Skin epidermis (tissue), 12 donors: ENCODE results near the gene NFATC1.

Source experiments
- H3K27ac ChIP-seq, 21 experiments: fragments of 200-600 bp; sonication (generic) in 11 of 21; one replicate each; pipeline ENCODE4 v1.5.0; 2020; ENCODE audit warnings: mild to moderate bottlenecking in 3 of 21, inconsistent platforms in 2 of 21, moderate library complexity in 2 of 21
- H3K4me3 ChIP-seq, 7 experiments: fragments of 200-600 bp; sonication (generic) in 2 of 7; one replicate each; pipeline ENCODE4 v1.5.0; 2020; ENCODE audit warnings: inconsistent platforms in 2 of 7, mild to moderate bottlenecking in 2 of 7, moderate library complexity in 1 of 7

Gene NFATC1

GRCh38 chr18:79533146-79533545, 137.4 kb downstream of the NFATC1 start:
- no peak overlapping the region for H3K27ac ChIP-seq
- no peak overlapping the region for H3K4me3 ChIP-seq

DNA sequence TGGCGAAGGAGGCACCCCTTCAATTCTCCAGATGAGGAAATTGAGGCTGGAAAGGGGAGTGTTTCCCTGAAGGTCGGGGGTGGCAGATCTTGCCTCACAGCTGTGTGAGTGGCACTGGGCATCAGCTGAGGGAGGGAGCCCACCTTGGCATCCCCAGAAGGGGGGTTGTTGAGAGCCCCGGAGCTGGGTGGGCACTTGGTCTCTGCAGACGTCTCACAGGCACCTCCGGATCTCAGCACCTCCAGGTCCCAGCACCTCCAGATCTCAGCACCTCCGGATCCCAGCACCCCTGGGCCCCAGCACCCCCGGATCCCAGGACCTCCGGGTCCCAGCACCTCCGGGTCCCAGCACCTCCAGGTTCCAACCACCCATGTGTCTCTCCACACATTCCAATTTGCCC, 137.9 kb downstream of the NFATC1 start:
- no peak overlapping the region for H3K27ac ChIP-seq

DNA sequence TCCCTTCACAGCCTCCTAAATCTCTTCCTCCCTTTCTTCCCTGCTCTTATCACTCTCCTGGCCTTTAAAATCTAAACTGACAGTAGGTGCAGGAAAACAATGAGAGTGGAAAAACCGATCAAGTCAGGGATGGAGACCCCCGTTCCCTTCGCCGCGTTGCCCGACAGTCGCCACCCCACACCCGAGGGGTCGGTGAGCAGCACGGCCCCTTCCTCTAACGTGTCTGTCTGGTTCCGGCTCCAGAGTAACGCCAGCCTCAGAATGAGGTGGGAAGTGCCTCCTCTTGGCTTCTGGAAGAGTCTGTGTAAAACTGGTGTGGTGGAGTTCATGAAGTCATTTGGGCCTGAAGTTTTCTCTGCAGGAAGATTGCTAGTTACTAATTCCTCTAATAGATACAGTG, 138.6 kb downstream of the NFATC1 start:
- Histone ChIP-seq H3K27ac (no peak overlapping the region), H3K4me3 (no peak overlapping the region)

More for the DNA sequence above, 137.9 kb downstream of the NFATC1 start:
- H3K4me3 ChIP-seq: no peak overlapping the region

- no peak overlapping the region for H3K4me3 ChIP-seq
Observed at GRCh38 chr18:79537758-79538157, 142.0 kb downstream of the NFATC1 start.

GRCh38 chr18:79538635-79539034, 142.9 kb downstream of the NFATC1 start:
- Histone ChIP-seq H3K27ac (no peak overlapping the region), H3K4me3 (no peak overlapping the region)

More at GRCh38 chr18:79537758-79538157, 142.0 kb downstream of the NFATC1 start:
- H3K27ac ChIP-seq: no peak overlapping the region

GRCh38 chr18:79540161-79540903, 144.6 kb downstream of the NFATC1 start:
- no peak overlapping the region for H3K4me3 ChIP-seq
- peak overlapping the region in 18 of 21 experiments; percentile 9 to 78 (median 66) for H3K27ac ChIP-seq

GRCh38 chr18:79540904-79541282, 145.2 kb downstream of the NFATC1 start:
- Histone ChIP-seq H3K27ac (peak overlapping the region in 16 of 21 experiments; percentile 9 to 78 (median 66)), H3K4me3 (no peak overlapping the region)

DNA sequence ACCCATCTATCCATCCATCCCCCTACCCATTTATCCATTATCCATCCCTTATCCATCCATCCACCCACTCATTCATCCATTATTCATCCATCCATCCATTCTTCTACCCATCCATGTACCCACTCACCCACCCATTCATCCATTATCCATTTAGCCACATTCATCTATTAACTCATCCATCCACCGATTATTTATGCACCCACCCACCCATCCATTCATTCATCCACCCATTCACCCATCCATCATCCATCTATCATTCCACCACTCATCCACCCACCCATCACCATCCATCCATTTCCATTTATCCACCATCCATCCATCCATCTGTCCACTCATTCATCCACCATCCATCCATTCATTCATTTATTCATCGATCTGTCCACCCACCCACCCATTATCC, 146.5 kb downstream of the NFATC1 start:
- H3K4me3 ChIP-seq: no peak overlapping the region
- no peak overlapping the region for H3K27ac ChIP-seq

DNA sequence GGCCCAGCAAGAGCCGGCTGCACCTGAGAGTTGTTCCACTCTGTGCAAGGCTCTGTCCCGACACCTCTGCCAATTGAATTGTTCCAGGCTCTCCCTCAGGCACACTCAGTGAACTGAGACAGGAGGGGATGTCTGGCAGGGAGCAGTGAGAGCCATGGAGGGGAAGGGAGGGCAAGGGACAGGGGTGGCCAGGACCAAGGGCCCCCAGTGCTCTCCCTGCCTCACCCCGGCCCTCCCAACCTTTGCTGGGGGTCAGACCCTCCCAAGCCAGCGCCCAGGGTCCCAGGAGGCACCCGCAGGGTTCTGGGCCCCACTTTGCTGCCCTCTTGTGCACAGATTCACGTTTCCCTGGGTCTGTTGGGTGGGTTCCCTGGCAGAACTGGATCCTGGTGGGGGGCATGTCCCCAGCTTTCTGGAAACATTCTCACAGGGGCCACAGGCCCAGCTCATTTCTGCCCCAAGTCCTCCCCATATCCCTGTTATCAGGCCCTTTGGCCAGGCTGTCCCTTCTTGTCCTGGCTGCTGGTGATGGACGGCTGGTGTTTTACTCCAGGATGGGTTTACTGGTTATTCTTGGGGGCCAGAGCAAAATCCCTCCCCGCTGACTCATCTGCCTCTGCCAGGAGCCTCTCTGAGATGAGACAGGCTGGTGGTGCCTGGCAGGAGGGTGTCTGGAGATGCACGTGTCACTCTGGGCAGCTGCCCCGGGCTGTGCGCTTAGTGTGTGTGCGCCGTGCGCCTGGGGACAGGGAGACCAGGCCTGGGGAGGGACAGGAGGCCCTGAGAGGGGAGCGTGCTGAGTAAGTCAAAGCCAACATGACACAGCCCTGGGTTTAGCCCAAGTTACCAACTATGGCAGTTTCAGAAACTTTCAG, 147.4 kb downstream of the NFATC1 start:
- Histone ChIP-seq H3K4me3 (no peak overlapping the region), H3K27ac (no peak overlapping the region)

DNA sequence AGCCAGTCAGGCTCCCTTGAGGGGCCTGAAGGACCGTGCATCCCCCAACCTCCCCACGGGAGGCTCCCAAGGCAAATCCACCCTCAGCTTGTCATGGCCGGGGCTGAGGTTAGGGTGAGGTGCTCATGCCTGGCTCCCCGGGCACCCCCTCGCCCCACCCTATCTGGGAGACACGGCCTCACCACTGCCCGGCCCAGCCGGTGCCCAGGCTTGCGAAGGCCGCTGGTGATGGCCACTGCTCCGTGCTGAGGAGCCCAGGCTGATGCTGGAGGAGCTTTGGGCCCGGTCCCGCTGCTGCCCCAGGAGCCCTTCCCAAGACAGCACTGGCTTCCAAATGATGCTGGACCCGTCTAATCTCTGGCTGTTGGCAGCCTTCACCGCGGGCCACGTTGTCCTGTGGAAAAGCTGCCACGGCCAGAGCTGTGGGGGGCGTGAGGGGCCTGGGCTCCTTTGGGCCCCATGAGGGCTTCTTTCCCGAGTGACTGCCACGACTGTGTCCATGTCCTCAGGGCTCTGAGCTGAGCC, 148.2 kb downstream of the NFATC1 start:
- H3K4me3 ChIP-seq: no peak overlapping the region
- no peak overlapping the region for H3K27ac ChIP-seq

DNA sequence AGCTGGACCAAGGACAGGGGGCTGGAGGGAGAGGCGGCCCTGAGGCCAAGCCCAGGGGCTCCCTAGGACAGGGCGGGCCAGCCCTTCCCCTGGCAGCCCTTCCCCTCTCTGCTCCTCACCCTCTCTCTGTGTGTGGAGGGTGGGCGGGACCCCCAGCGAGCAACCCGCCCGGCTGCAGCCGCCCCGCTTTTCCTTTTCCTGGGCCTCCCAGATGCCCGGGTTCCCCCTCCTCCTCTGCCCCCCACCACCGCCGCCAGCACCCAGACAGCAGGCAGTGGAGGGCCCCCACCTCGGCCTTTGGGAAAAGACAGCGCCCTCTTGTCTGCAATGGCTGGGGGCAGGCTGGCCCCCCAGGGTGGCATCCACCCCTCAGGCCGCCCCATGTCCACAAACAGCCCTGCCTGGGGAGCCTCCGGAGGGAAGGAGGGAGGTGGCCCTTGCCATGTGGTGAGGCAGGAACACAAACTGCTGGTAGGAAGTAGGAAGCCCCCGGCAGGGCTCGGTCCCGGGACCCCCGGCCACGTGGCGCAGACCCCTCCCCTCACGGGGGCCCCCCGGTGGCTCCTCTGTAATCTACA, 148.7 kb downstream of the NFATC1 start:
- Histone ChIP-seq H3K27ac (no peak overlapping the region), H3K4me3 (no peak overlapping the region)

DNA sequence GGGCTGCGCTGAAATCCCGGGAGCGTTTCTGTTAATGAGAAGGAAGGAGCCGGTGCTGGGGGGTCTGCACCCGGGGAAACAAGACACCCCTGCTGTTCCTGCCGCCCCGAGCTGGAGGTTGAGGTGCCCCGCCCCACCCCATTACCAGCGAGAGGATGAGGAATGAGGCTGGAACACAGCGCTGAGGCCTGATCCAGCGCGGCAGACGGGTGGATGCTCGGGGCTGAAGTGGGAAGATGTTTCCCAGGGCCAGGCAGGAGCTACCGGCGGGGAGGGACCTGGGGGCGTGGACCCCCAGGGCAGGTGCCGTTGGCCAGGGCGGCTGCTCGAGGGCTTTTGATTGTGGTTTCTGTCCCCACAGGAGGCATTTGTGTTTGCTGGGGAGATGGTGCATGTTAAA, 149.5 kb downstream of the NFATC1 start:
- Histone ChIP-seq H3K27ac (no peak overlapping the region), H3K4me3 (no peak overlapping the region)

DNA sequence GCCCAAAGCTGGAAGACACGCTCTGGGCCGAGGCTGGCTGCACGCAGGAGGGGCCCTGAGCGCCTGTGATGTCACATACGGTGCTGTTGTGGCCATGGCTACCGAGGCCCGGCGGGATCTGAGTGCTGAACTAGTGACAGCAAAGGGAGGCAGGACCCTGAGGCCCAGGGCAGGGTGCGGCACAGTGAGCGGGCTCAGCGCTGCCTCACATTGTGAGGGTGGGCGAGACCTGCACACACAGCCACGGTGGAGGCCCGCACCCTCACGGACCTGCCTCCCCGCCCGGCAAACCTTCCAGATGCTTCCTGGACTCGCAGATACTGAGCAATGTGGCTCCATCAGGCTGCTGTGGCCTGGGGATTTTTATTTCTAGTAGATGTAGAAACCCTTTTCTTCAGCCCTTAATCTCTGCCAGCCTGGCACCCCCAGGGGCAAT, 150.0 kb downstream of the NFATC1 start:
- Histone ChIP-seq H3K4me3 (no peak overlapping the region), H3K27ac (no peak overlapping the region)

GRCh38 chr18:79546781-79547272, 151.1 kb downstream of the NFATC1 start:
- Histone ChIP-seq H3K27ac (peak overlapping the region in 1 of 21 experiments; percentile 16), H3K4me3 (no peak overlapping the region)

DNA sequence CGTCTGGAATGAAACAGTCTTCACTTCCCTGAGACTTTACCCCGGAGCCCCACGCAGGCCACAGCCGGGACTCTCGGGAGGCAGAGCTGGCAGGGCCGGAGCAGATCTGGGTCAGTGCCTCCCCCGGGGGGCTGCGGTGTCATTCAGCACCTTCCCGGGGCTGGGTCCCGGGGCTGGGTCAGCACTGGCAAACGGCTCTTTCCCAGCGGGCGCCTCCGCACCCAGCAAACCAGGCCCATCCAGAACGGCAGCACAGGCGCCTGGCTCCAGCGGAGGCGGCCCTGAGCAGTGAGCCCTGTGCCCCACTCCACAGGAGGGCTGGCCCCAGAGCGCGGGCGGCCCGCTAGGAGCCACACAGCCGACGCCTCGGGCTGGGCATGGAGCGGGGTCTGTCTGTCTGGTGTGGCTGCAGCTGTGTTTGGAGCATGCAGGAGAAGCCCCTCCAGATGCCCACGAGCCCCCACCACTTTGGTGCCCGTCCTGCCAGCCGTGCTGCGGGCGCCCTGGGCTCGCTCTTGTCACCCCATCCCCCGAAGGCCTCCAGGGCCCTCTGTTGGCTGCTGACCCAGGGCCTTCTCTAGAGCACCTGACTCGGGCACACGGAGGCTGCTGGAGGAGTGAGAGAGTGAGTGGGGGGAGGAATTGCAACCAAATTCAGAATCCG, 151.8 kb downstream of the NFATC1 start:
- Histone ChIP-seq H3K27ac (no peak overlapping the region), H3K4me3 (no peak overlapping the region)

- no peak overlapping the region for H3K27ac ChIP-seq
- H3K4me3 ChIP-seq: no peak overlapping the region
Observed at GRCh38 chr18:79548077-79548450, 152.3 kb downstream of the NFATC1 start.

DNA sequence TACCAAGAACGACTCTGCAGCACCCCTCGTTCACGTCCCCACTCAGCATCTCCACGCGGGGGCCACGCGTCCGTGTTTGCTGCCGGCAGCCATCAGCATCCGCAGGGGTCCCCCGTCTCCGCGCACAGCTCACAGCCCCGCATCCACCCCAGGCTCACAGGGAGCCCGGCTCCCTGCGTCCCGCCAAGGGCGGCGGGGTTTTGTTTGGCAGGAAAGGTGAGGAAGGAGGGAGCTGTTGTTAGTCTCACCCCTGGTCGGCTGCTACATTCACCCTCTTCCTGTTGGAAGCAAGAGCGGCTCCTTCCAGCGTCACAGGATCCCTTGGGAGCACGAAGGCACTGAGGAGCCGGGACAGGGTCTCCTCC, 152.9 kb downstream of the NFATC1 start:
- no peak overlapping the region for H3K27ac ChIP-seq

GRCh38 chr18:79548986-79549637, 153.4 kb downstream of the NFATC1 start:
- Histone ChIP-seq H3K4me3 (no peak overlapping the region), H3K27ac (peak overlapping the region in 1 of 21 experiments; percentile 50)

More for the DNA sequence above, 152.9 kb downstream of the NFATC1 start:
- H3K4me3 ChIP-seq: no peak overlapping the region

- Histone ChIP-seq H3K27ac (peak overlapping the region in 1 of 21 experiments; percentile 50), H3K4me3 (no peak overlapping the region)
Observed at GRCh38 chr18:79549638-79550000, 153.9 kb downstream of the NFATC1 start.
